ENCODE data around the gene GLYATL2.

DNA sequence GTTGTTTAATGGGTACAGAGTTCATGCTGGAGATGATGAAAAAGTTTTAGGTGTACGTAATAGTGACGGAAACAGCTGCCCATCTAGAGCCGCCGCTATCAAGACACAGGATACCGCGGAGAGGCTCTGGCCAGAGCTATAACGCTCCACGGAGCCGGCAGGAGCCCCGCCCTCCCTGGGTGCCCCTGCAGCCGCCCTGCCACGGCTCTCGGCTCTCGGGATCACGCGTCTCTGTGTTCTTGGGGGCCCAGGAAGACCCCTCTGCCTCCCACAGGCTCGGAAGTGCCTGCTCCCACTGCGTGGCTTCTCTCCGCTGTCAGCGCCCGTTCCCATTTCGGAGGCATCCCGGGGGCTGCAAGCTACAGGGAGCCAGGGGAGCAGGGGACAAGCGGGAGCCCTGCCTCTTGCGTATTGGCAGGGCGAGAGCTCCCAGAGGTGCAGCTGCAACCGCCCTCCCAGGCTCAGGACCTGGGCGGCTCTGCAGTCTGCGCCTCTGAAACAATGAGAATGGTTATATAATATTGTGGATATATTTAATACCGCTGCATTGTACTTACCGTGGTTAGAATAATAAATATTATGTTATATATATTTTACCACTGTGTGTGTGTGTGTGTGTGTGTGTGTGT lies 13.7 kb downstream of the GLYATL2 start:
- TF ChIP-seq, protein P1, sequence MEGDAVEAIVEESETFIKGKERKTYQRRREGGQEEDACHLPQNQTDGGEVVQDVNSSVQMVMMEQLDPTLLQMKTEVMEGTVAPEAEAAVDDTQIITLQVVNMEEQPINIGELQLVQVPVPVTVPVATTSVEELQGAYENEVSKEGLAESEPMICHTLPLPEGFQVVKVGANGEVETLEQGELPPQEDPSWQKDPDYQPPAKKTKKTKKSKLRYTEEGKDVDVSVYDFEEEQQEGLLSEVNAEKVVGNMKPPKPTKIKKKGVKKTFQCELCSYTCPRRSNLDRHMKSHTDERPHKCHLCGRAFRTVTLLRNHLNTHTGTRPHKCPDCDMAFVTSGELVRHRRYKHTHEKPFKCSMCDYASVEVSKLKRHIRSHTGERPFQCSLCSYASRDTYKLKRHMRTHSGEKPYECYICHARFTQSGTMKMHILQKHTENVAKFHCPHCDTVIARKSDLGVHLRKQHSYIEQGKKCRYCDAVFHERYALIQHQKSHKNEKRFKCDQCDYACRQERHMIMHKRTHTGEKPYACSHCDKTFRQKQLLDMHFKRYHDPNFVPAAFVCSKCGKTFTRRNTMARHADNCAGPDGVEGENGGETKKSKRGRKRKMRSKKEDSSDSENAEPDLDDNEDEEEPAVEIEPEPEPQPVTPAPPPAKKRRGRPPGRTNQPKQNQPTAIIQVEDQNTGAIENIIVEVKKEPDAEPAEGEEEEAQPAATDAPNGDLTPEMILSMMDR (IDR thresholded peaks at IDR 0.05): no peak
- TF ChIP-seq POLR2AphosphoS5 (IDR thresholded peaks at IDR 0.05; ENCODE audit: low read depth, low read length): no peak
- TF ChIP-seq SIN3A (IDR thresholded peaks at IDR 0.05; ENCODE audit: borderline replicate concordance, insufficient read depth, low read depth, low read length): no peak
